DOHH2 (cell line): ENCODE measurements around the gene RECQL5.

ENCODE experiments used
- CTCF ChIP-seq: fragments of 200-600 bp; sonication (generic); IDR thresholded peaks from one replicate; pipeline ENCODE4 v1.5.1; 2014; ENCODE audit warnings: antibody characterized with exemption, mild to moderate bottlenecking, low read depth, low read length; ENCODE audit not compliant: poor library complexity, severe bottlenecking
- EZH2phosphoT487 ChIP-seq: fragments of 200-600 bp; sonication (generic); IDR thresholded peaks from 2 replicates; pipeline ENCODE4 v1.6.1; 2017; ENCODE audit warnings: borderline replicate concordance, mild to moderate bottlenecking, antibody characterized with exemption, low read length, moderate library complexity, mixed read lengths

GRCh38 chr17:75641343-75641742, 25.6 kb downstream of the RECQL5 start:
- TF ChIP-seq CTCF: no peak
- TF ChIP-seq EZH2phosphoT487: no peak
